ENCODE data around the gene PSTPIP2.

- TF ChIP-seq ZBTB33 (CRISPR knock-in tag; IDR thresholded peaks at IDR 0.05) (no peak), TCF7L2 (IDR thresholded peaks at IDR 0.05; ENCODE audit: low read depth, low read length) (no peak)
Measured at GRCh38 chr18:45976974-45977373, 95.1 kb downstream of the PSTPIP2 start.
